K562 (cell line): ENCODE data around the gene PTGIR. TPM values are rescaled to one million over a fixed set of nuclear protein-coding genes. Genes with fewer than 3 reads are reported as not detected.

Source experiments
- ADNP ChIP-seq: fragments of 200-800 bp; sonication (Bioruptor generic); IDR thresholded peaks from 2 replicates; pipeline ENCODE4 v1.6.1; 2016; ENCODE audit warnings: missing genetic modification characterization, missing compliant biosample characterization
- BRF2 ChIP-seq: IDR thresholded peaks from 3 replicates; pipeline ENCODE4 v1.6.1; 2011; ENCODE audit warnings: borderline replicate concordance, mild to moderate bottlenecking; ENCODE audit not compliant: insufficient read length, insufficient read depth
- CBX3 ChIP-seq, 2 experiments: IDR thresholded peaks; 1 replicate in 1 of 2; 2 replicates in 1 of 2; pipeline ENCODE4 v1.6.1; 2012; ENCODE audit warnings: inconsistent platforms in 2 of 2, low read length in 2 of 2, borderline replicate concordance in 1 of 2, control low read depth in 1 of 2
- CBX5 ChIP-seq: IDR thresholded peaks from 2 replicates; pipeline ENCODE4 v1.6.1; 2014; ENCODE audit warnings: low read depth, borderline replicate concordance
- GMEB1 ChIP-seq: fragments of 250-450 bp; sonication (Bioruptor Pico); IDR thresholded peaks from 2 replicates; pipeline ENCODE4 v1.4.0; 2020; ENCODE audit warnings: mild to moderate bottlenecking
- GTF2E2 ChIP-seq: fragments of 200-800 bp; sonication (Bioruptor generic); IDR thresholded peaks from 2 replicates; pipeline ENCODE4 v1.6.1; 2016; ENCODE audit warnings: missing genetic modification characterization, missing compliant biosample characterization
- HLTF ChIP-seq: fragments of 450-650 bp; IDR thresholded peaks from 2 replicates; pipeline ENCODE4 v1.6.1; 2016
- KDM4B ChIP-seq, 2 experiments: fragments of 450-650 bp in 1 of 2; sonication (generic) in 1 of 2; IDR thresholded peaks; 2 replicates each; pipeline ENCODE4 v1.6.1; 2016 to 2017; ENCODE audit warnings: borderline replicate concordance in 2 of 2, antibody characterized with exemption in 1 of 2, low read depth in 1 of 2, mild to moderate bottlenecking in 1 of 2
- MLLT1 ChIP-seq, 2 experiments: fragments of 450-650 bp; IDR thresholded peaks; 2 replicates each; pipeline ENCODE4 v1.6.1; 2016
- MNT ChIP-seq, 2 experiments: fragments of 450-650 bp; conservative IDR thresholded peaks; 2 replicates each; pipeline ENCODE4 v1.6.1; 2017; ENCODE audit warnings: mild to moderate bottlenecking in 2 of 2, moderate library complexity in 2 of 2
- MTA1 ChIP-seq: fragments of 450-650 bp; IDR thresholded peaks from 2 replicates; pipeline ENCODE4 v1.6.1; 2017; ENCODE audit warnings: borderline replicate concordance
- PML ChIP-seq: IDR thresholded peaks from 2 replicates; pipeline ENCODE4 v1.6.1; 2012; ENCODE audit warnings: low read length, inconsistent platforms
- RFX1 ChIP-seq: fragments of 450-650 bp; IDR thresholded peaks from 2 replicates; pipeline ENCODE4 v1.6.1; 2016; ENCODE audit warnings: mild to moderate bottlenecking, moderate library complexity
- TRIM24 ChIP-seq, 2 experiments: fragments of 450-650 bp; IDR thresholded peaks; 2 replicates each; pipeline ENCODE4 v1.6.1; 2016
- TRIM28 ChIP-seq: fragments of 450-650 bp; IDR thresholded peaks from 2 replicates; pipeline ENCODE4 v1.6.1; 2017
- ZBTB49 ChIP-seq: sonication (generic); formaldehyde crosslinking; IDR thresholded peaks from 2 replicates; pipeline ENCODE4 v1.8.0; 2022; ENCODE audit warnings: missing genetic modification reagents, mild to moderate bottlenecking, borderline replicate concordance
- ZNF146 ChIP-seq: IDR thresholded peaks from one replicate; pipeline ENCODE4 v1.6.1; 2018; ENCODE audit warnings: missing compliant biosample characterization; ENCODE audit not compliant: unreplicated experiment
- ZNF280A ChIP-seq: fragments of 450-650 bp; IDR thresholded peaks from 2 replicates; pipeline ENCODE4 v1.6.1; 2018; ENCODE audit warnings: mild to moderate bottlenecking, low read depth; ENCODE audit not compliant: partially characterized antibody
- ZNF695 ChIP-seq: fragments of 450-650 bp; formaldehyde crosslinking; IDR thresholded peaks from 2 replicates; pipeline ENCODE4 v1.4.0; 2020; ENCODE audit warnings: mild to moderate bottlenecking, moderate library complexity
- polyA plus RNA-seq, 8 experiments: library from polyadenylated mRNA; depleted of rRNA in 4 of 8; stranded (reverse) in 5 of 8; unstranded in 3 of 8; fragments of >200 nt; fragmentation: Nextera tagmentation in 2 of 8; fragmentation: Illumina TruSeq in 1 of 8; extraction: Ambion mirVana in 2 of 8; extraction: Trizol in 1 of 8; gene quantifications; 2 replicates each; pipeline versions ENCODE4 v1.2.1 to v1.2.3, GENCODE V29; 2011 to 2014; ENCODE audit warnings: inconsistent platforms in 1 of 8, missing spikeins in 1 of 8
- total RNA-seq, 7 experiments: library from RNA; depleted of rRNA in 6 of 7; stranded (reverse); fragments of >200 nt in 6 of 7; fragmentation: Illumina TruSeq in 2 of 7; extraction: Trizol in 2 of 7; gene quantifications; 2 replicates each; pipeline versions ENCODE4 v1.2.1 to v1.2.3, GENCODE V29; 2011 to 2021; ENCODE audit warnings: low replicate concordance in 1 of 7

The PTGIR gene
- total and polyA plus RNA-seq, 9 of the 15 experiments (the other 6 are each of a cell fraction or from before 2014, with no cell fraction given) = 0.11 to 3.4 (median 1.1) TPM; not detected in 1

GRCh38 chr19:46598372-46598917 is 26.4 kb downstream of the PTGIR start (continued):
- no peak for TF ChIP-seq ZBTB49
- peak; percentile 76; the same call in 1 of the 2 replicates for TF ChIP-seq HLTF
- no peak for TF ChIP-seq ZNF695
- TF ChIP-seq KDM4B (IDR thresholded peaks at IDR 0.05; ENCODE audit: borderline replicate concordance in 2 of 2, low read depth in 1 of 2) = no peak
- peak; percentile 97 for TF ChIP-seq TRIM28
- no peak for TF ChIP-seq ADNP
- no peak for TF ChIP-seq PML
- TF ChIP-seq MTA1 = no peak
- no peak for TF ChIP-seq GMEB1 (CRISPR knock-in tag)
- peak; percentile 93 for TF ChIP-seq ZNF280A
- no peak for TF ChIP-seq BRF2
- peak; percentile 23 to 64; a peak in 2 of 4 replicates for TF ChIP-seq TRIM24 (IDR thresholded peaks at IDR 0.05)
- no peak for TF ChIP-seq MNT (conservative IDR thresholded peaks at IDR 0.05)
- TF ChIP-seq CBX5 = peak; percentile 68; the same call in 1 of the 2 replicates
- TF ChIP-seq ZNF146 (CRISPR knock-in tag) = no peak
- TF ChIP-seq MLLT1 (IDR thresholded peaks at IDR 0.05) = 0 out of 4 replicates have a peak, but pooled peaks of 1 of the 2 experiments have one; percentile 20
- peak in 1 of 2 experiments; percentile 91; a peak in 2 of 3 replicates for TF ChIP-seq CBX3 (IDR thresholded peaks at IDR 0.05; ENCODE audit: borderline replicate concordance in 1 of 2, low read length in 2 of 2)
- TF ChIP-seq RFX1 = no peak
- no peak for TF ChIP-seq GTF2E2
